Measurements from ENCODE around the gene CCDC146.
"Not testable (repeated sequence)": the region's sequence is repeated elsewhere in the genome, so short reads cannot be mapped to it uniquely, and the experiment has no call there.

CCDC146 gene, protein sequence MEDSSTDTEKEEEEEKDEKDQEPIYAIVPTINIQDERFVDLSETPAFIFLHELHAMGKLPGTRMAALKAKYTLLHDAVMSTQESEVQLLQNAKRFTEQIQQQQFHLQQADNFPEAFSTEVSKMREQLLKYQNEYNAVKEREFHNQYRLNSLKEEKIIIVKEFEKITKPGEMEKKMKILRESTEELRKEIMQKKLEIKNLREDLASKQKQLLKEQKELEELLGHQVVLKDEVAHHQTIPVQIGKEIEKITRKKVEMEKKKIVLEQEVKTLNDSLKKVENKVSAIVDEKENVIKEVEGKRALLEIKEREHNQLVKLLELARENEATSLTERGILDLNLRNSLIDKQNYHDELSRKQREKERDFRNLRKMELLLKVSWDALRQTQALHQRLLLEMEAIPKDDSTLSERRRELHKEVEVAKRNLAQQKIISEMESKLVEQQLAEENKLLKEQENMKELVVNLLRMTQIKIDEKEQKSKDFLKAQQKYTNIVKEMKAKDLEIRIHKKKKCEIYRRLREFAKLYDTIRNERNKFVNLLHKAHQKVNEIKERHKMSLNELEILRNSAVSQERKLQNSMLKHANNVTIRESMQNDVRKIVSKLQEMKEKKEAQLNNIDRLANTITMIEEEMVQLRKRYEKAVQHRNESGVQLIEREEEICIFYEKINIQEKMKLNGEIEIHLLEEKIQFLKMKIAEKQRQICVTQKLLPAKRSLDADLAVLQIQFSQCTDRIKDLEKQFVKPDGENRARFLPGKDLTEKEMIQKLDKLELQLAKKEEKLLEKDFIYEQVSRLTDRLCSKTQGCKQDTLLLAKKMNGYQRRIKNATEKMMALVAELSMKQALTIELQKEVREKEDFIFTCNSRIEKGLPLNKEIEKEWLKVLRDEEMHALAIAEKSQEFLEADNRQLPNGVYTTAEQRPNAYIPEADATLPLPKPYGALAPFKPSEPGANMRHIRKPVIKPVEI

DNA sequence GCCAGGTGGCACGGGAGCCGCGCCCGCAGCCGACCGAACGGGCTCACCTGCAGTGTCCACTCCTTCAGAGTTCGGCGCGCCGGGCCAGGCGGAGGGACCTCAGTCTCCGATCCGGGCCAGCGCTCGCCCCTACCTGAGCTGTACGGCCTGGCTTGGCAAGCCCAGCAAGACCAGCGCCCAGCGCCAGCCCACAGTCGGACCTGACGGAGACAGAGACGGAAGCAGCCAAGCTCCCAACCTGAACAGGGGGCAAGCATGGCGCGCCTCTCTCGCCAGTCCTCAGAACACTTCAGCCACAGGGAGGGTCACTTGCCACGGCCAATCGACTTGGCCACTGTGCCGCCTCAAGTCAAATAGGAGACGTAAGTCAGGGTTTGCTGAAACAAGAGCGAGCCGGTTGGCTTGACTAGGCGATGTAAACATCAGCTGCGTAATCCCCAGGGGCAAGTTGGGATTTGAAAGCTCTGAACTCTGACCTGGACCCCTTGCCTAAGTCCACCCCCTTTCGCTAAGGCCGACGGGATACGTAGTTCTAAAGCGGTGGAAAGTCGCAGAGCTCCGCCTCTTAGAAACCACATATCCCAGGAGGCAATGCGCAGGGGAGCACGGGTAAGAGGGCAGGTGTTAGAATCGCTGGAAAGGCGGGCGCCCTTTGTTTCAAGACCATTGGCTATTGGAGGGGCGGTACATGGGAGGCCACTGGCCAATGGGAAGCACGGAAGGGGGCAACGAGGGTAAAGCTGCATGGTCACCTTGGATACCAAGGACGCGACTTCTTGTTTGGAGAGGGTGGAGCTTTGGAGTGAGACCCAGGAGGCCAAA is at the start of gene CCDC146:
Gene CCDC146, plus strand, starts transcription at position 756 of the 822 bp plus-strand sequence. CDS start 45,054 bp downstream, outside the sequence.
- DNase-seq (ENCODE audit: extremely low read depth in 1 of 2, low read depth in 1 of 2) = peak; percentile 84 to 86

- DNase-seq (ENCODE audit: extremely low read depth in 1 of 2, low read depth in 1 of 2) = not testable (repeated sequence)
Observed at GRCh38 chr7:77074786-77075396, 47.5 kb upstream of the CCDC146 start.

DNA sequence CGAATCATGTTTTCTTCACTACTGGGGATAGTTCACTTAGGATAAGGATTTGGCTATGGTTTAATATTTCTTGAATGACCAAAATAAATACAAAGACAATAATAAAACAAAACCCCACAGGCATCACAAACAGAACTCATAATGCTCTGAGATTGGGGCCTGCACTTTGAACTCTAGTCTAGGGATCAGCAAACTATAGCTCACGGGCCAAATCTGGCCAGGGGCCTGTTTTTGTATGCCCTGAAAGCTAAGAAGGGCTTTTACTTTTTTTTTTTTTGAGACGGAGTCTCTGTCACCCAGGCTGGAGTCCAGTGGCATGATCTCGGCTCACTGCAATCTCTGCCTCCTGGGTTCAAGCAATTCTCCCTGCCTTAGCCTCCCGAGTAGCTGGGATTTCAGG is 45.4 kb upstream of the CCDC146 start:
- DNase-seq (ENCODE audit: extremely low read depth in 1 of 2, low read depth in 1 of 2) = not testable (repeated sequence)

- DNase-seq (ENCODE audit: extremely low read depth in 1 of 2, low read depth in 1 of 2) = not testable (repeated sequence)
Observed at GRCh38 chr7:77079112-77079511, 43.3 kb upstream of the CCDC146 start.

- not testable (repeated sequence) for DNase-seq (ENCODE audit: extremely low read depth in 1 of 2, low read depth in 1 of 2)
Observed at GRCh38 chr7:77079624-77080023, 42.8 kb upstream of the CCDC146 start.

- not testable (repeated sequence) for DNase-seq (ENCODE audit: extremely low read depth in 1 of 2, low read depth in 1 of 2)
Observed at GRCh38 chr7:77080236-77080635, 42.2 kb upstream of the CCDC146 start.

DNA sequence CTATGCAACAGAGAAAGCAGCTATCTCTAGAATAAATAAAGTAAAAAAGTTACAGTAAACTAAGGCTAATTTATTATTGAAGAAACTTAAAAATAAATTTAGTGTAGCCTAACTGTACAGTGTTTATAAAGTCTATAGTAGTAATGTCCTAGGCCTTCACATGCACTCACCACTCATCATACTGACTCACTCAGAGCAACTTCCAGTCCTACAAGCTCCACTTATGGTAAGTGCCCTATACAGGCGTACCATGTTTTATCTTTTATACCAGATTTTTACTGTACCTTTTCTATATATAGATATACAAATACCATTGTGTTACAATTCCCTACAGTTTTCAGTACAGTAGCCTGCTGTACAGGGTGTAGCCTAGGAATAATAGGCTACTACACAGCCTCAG is 40.2 kb upstream of the CCDC146 start:
- not testable (repeated sequence) for DNase-seq (ENCODE audit: extremely low read depth in 1 of 2, low read depth in 1 of 2)

DNA sequence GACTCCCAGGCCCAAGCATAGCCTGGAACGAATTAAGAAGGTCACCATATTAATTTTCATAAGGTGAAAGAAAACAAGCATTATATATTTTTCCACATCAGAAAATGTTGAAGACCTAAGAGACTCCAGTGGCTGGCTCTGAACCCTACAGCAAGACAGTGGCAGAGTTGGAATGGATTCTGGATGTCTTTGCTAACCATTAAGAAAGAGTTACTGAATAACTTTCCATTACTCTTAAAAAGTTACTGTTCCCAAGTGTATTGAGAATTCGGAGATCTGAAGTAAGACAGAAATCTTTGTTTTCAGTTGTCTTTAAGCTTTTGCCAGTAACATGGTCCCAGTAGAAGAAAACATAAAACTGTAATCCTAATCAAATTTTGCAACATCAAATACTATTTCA is 30.1 kb upstream of the CCDC146 start:
- DNase-seq (ENCODE audit: extremely low read depth in 1 of 2, low read depth in 1 of 2) = not testable (repeated sequence)

GRCh38 chr7:77100501-77100900 is 21.9 kb upstream of the CCDC146 start:
- DNase-seq (ENCODE audit: extremely low read depth in 1 of 2, low read depth in 1 of 2) = not testable (repeated sequence)

DNA sequence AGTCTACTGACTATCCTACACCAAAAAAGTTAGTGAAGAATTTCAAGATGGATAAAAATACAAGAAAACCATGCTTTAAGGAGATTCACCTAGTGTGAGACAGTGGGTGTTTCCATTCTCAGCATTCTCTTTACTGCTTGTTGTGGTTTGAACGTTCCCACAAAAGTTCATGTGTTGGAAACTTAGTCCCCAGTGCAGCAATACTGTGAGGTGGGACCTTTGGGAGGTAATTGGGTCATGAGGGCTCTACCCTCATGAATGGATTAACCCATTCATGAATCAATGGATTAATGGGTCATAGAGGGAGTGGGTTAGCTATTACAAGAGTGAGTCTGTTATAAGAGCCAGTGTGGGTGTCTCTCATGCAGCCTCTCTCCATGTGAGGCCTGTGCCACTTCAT is 21.2 kb upstream of the CCDC146 start:
- DNase-seq (ENCODE audit: extremely low read depth in 1 of 2, low read depth in 1 of 2) = not testable (repeated sequence)

DNA sequence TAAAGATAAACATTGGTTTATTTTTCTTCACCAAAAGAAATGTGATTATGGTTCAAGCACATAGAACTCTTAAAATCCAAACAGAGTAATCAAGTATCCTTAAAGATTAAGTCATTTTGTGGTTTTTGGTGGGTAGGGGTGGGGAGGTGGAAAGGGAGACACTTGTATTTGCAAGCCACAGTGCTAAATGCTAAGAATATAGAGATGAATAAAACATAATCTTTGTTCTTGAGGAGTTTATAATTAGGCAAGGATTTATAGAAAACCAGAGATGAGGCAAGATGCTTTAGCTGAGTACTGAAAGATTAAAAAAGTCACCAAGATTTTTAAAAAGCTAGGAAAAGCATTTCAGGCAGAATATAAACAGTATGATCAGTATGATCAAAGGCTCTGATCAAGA is 19.7 kb upstream of the CCDC146 start:
- DNase-seq (ENCODE audit: extremely low read depth in 1 of 2, low read depth in 1 of 2) = not testable (repeated sequence)

DNA sequence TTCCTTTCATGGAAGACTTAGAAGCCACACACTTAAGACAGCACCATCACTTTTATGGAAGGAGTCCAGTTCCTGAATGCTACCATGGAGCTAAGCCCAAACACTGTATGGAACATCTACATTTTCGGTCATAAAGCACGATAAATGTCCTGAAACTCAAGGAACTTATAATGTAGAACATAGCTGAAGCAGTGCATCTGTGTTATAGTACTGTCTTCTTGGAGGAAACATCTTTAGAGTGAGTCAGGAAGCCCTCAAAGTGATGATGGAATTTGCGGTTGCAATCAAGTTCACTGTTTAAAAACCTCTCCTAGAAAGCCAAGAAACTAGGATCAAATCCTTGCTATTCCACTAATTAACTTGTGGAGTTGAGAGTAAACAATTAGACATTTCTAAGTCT is 16.5 kb upstream of the CCDC146 start:
- not testable (repeated sequence) for DNase-seq (ENCODE audit: extremely low read depth in 1 of 2, low read depth in 1 of 2)

DNA sequence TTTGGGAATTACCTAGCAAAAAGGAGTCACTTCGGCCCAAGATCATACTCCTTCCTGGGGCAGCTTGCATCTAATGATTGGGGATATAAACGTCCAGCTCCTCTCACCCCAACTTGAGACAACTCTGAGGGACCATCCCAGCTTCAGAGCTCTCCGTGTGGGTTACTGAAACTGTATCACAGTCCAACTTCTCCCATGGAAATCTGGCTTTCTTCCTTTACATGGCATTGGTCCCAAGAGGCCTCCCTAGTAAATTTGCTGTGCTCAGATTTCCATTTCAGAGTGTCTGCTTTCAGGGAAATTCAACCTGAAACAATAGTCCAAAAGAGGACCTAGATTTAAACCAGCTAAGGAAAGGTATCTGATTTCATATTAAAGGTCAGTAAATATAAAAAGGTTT is 14.8 kb upstream of the CCDC146 start:
- DNase-seq (ENCODE audit: extremely low read depth in 1 of 2, low read depth in 1 of 2) = not testable (repeated sequence)

GRCh38 chr7:77108362-77108761 is 14.1 kb upstream of the CCDC146 start:
- DNase-seq (ENCODE audit: extremely low read depth in 1 of 2, low read depth in 1 of 2) = not testable (repeated sequence)

DNA sequence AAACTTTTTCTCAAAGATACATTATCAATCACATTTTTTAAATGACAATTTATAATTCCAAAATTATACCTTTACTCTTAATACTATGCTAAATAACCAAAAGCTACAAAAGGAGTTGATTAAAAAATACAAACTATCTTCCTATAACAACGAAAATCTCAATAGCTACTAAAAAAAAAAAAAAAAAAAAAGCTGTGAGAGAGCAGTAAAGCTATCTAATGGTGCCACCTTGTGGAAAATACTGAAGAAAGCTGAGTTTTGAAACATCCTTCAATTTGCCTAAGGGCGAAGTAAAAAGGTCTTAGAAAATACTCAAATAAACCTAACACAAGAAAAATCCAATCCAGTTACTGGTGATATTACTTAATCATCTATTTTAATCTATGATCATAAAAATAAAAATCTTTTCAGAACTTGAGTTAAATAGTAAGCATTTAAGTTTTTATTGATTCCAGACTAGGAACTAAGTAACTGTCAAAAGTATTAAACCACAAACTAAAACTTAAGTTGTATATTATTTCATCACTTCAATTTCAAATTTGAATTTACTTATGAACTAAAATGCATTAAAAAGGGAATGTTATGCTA is 9.6 kb upstream of the CCDC146 start:
- DNase-seq (ENCODE audit: extremely low read depth in 1 of 2, low read depth in 1 of 2) = not testable (repeated sequence)

GRCh38 chr7:77125486-77125885 is 3.1 kb downstream of the CCDC146 start:
- not testable (repeated sequence) for DNase-seq (ENCODE audit: extremely low read depth in 1 of 2, low read depth in 1 of 2)

- not testable (repeated sequence) for DNase-seq (ENCODE audit: extremely low read depth in 1 of 2, low read depth in 1 of 2)
Observed at GRCh38 chr7:77127009-77127408, 4.6 kb downstream of the CCDC146 start.

DNA sequence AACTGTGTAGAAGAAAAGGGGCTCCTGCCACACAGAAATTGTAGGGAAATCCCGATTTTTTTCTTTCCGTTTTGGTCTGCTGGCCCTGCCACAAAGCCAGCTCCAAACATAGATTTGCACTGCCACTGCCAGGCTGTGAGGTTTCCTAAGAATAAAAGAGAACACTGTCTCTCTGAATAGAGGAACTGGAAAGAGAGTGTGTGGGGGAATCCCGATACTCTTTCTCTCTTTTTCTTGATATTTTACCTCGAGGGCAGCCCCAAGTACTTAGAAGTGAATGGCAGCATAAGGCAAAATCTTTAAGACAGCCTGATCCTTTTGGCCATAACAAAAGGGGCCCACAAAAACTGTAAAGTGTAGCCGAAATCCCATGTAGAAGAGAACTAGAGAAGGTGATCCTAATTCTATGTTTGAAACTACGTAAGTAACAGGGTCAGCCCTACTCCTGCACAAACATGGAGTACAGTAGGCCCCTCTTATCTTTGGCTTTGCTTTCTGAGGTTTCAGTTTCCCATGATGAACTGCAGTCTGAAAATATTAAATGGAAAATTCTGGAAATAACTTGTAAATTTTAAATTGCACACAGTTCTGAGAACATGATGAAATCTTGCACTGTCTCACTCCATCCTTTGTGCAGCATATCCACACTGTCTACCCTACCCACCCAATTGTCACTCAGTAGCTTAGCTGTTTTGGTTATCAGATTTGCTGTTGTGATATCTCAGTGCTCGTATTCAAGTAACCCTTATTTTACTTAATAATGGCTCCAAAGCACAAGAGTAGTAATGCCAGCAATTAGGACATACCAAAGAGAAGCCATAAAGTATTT is 6.4 kb downstream of the CCDC146 start:
- not testable (repeated sequence) for DNase-seq (ENCODE audit: extremely low read depth in 1 of 2, low read depth in 1 of 2)

DNA sequence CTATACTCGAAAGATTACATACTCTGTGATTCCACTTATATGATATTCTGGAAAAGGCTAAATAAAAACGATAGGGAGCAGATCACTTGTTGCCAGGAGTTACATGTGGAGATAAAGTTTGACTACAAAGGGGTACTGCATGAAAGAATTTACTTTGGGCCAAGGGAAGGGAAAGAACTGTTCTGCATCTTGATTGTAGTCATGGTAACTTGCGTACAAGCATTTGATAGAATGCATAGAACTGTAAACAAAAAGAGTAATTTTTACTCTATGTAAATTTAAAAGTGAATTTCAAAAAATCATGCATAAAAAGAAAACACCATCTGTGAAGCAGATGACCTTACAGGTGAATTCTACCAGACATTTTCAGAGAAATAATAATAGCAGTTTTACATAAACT is 9.4 kb downstream of the CCDC146 start:
- not testable (repeated sequence) for DNase-seq (ENCODE audit: extremely low read depth in 1 of 2, low read depth in 1 of 2)
